Middle frontal gyrus (tissue), 1 donor: ENCODE measurements around the gene WNT1.
A peak's percentile ranks its signal among the peaks of the same experiment; 100 is the strongest.

Experiments
- DNase-seq: peaks from one replicate; pipeline ENCODE4 v3.0.0-alpha.2; 2015; ENCODE audit warnings: low spot score; ENCODE audit errors: extremely low spot score

Gene WNT1

GRCh38 chr12:48999371-49000131 lies 21.4 kb downstream of the WNT1 start, which contains the start of gene DDN:
Gene DDN, minus strand, starts transcription at chr12:48999375. Its CDS starts 88 bp downstream, at chr12:48999287.
- DNase-seq: no peak

- DNase-seq: no peak
Measured at GRCh38 chr12:49000346-49000745, 22.2 kb downstream of the WNT1 start.

GRCh38 chr12:49008943-49009342 lies 30.8 kb downstream of the WNT1 start:
- no peak for DNase-seq

GRCh38 chr12:49010092-49010668 lies 32.1 kb downstream of the WNT1 start:
- no peak for DNase-seq

- no peak for DNase-seq
Measured at GRCh38 chr12:49012739-49013138, 34.6 kb downstream of the WNT1 start.

GRCh38 chr12:49013428-49013827 lies 35.3 kb downstream of the WNT1 start:
- no peak for DNase-seq

- no peak for DNase-seq
Measured at GRCh38 chr12:49014547-49014946, 36.4 kb downstream of the WNT1 start.

GRCh38 chr12:49015196-49015595 lies 37.1 kb downstream of the WNT1 start:
- no peak for DNase-seq

- DNase-seq: no peak
Measured at GRCh38 chr12:49017891-49018260, 39.8 kb downstream of the WNT1 start.

GRCh38 chr12:49018261-49019119 lies 40.4 kb downstream of the WNT1 start, which contains the start of gene PRKAG1:
Gene PRKAG1, minus strand, starts transcription at chr12:49018776. Its CDS starts 36 bp downstream, at chr12:49018740.
- peak; percentile 90 for DNase-seq

GRCh38 chr12:49019120-49019430 lies 41.0 kb downstream of the WNT1 start:
- no peak for DNase-seq

- DNase-seq: no peak
Measured at GRCh38 chr12:49019443-49020324, 41.6 kb downstream of the WNT1 start.

- DNase-seq: no peak
Measured at GRCh38 chr12:49020441-49020840, 42.3 kb downstream of the WNT1 start.

- no peak for DNase-seq
Measured at GRCh38 chr12:49021292-49021915, 43.3 kb downstream of the WNT1 start.

GRCh38 chr12:49022558-49023178 lies 44.5 kb downstream of the WNT1 start:
- DNase-seq: no peak

- DNase-seq: no peak
Measured at GRCh38 chr12:49023812-49024211, 45.7 kb downstream of the WNT1 start.

GRCh38 chr12:49024543-49024942 lies 46.4 kb downstream of the WNT1 start:
- no peak for DNase-seq

- DNase-seq: no peak
Measured at GRCh38 chr12:49025463-49025862, 47.3 kb downstream of the WNT1 start.

GRCh38 chr12:49026101-49026500 lies 48.0 kb downstream of the WNT1 start:
- no peak for DNase-seq
